ENCODE results near the gene SKI. TPM values are rescaled to one million over a fixed set of nuclear protein-coding genes. Genes with fewer than 3 reads are reported as not detected.

Gene SKI
- total RNA-seq, 1 experiment from 2014 or later, result 28.3 TPM

GRCh38 chr1:2335721-2336455, 107.8 kb downstream of the SKI start:
- intact Hi-C loops (cut with micrococcal nuclease), result loop anchor here (1.0 kb wide), 1 partner anchor 137 kb away; no protein-coding TSS in a partner anchor
- POLR2A ChIA-PET (ENCODE audit: unreplicated experiment), result no interaction called here
- BruUV-seq (replicated peaks), result no TSS peak
- no peaks in the 10 kb centered on the region for H3K9me2 ChIP-seq (replicated peaks; ENCODE audit: low read length)
- H3K4me1 ChIP-seq (ENCODE audit: insufficient read depth, low read length), result peaks cover 18% of the 10 kb centered on the region
- TF ChIP-seq CTCF (conservative IDR thresholded peaks at IDR 0.05; ENCODE audit: low read depth, low read length) (no peak), EZH2 (IDR thresholded peaks at IDR 0.05; ENCODE audit: low read length, unreplicated experiment) (no peak), EZH2phosphoT487 (IDR thresholded peaks at IDR 0.05; ENCODE audit: borderline replicate concordance, low read length) (no peak)
- H3F3A ChIP-seq (ENCODE audit: low read length, unreplicated experiment), result peaks cover 3% of the 10 kb centered on the region
- DNase-seq (no peak), ATAC-seq (no peak)
- no peak overlapping the region for H3K9ac ChIP-seq (ENCODE audit: low read length)
- no peaks in the 10 kb centered on the region for H3K79me2 ChIP-seq (ENCODE audit: low read length)
- no peaks in the 10 kb centered on the region for H3K9me3 ChIP-seq (ENCODE audit: low read length)
- H3K36me3 ChIP-seq (ENCODE audit: low read depth, low read length), result no peaks in the 10 kb centered on the region
- no peak overlapping the region for H3K4me3 ChIP-seq (ENCODE audit: low read length)
- no peak overlapping the region for H2AFZ ChIP-seq (ENCODE audit: low read length)
- CTCF ChIA-PET, result no interaction called here
- no peak overlapping the region for H3K4me2 ChIP-seq (ENCODE audit: low read length)
- no peaks in the 10 kb centered on the region for H3K27me3 ChIP-seq (ENCODE audit: low read length)
- H3K27ac ChIP-seq (ENCODE audit: low read length), result no peak overlapping the region
- no peaks in the 10 kb centered on the region for H4K20me1 ChIP-seq (ENCODE audit: low read length)

- no peaks in the 10 kb centered on the region for H4K20me1 ChIP-seq (ENCODE audit: low read length)
- POLR2A ChIA-PET (ENCODE audit: unreplicated experiment), result no interaction called here
- no peaks in the 10 kb centered on the region for H3K79me2 ChIP-seq (ENCODE audit: low read length)
- no peak overlapping the region for H3K4me3 ChIP-seq (ENCODE audit: low read length)
- peaks cover 18% of the 10 kb centered on the region for H3K4me1 ChIP-seq (ENCODE audit: insufficient read depth, low read length)
- no peaks in the 10 kb centered on the region for H3K9me2 ChIP-seq (replicated peaks; ENCODE audit: low read length)
- no peak overlapping the region for H3K27ac ChIP-seq (ENCODE audit: low read length)
- CTCF ChIA-PET, result no interaction called here
- no peak overlapping the region for H2AFZ ChIP-seq (ENCODE audit: low read length)
- H3K4me2 ChIP-seq (ENCODE audit: low read length), result no peak overlapping the region
- intact Hi-C loops (cut with micrococcal nuclease), result no loop called here
- no peak for TF ChIP-seq EZH2phosphoT487 (IDR thresholded peaks at IDR 0.05; ENCODE audit: borderline replicate concordance, low read length)
- TF ChIP-seq CTCF (conservative IDR thresholded peaks at IDR 0.05; ENCODE audit: low read depth, low read length), result no peak
- TF ChIP-seq EZH2 (IDR thresholded peaks at IDR 0.05; ENCODE audit: low read length, unreplicated experiment), result no peak
- ATAC-seq, result no peak
- peaks cover 3% of the 10 kb centered on the region for H3F3A ChIP-seq (ENCODE audit: low read length, unreplicated experiment)
- no peaks in the 10 kb centered on the region for H3K36me3 ChIP-seq (ENCODE audit: low read depth, low read length)
- no peak for DNase-seq
- no peaks in the 10 kb centered on the region for H3K27me3 ChIP-seq (ENCODE audit: low read length)
- H3K9ac ChIP-seq (ENCODE audit: low read length), result no peak overlapping the region
- H3K9me3 ChIP-seq (ENCODE audit: low read length), result no peaks in the 10 kb centered on the region
- BruUV-seq (replicated peaks), result no TSS peak
These were observed 108.4 kb downstream of the SKI start for GRCh38 chr1:2336499-2336898.

GRCh38 chr1:2337081-2337480, 109.0 kb downstream of the SKI start:
- Histone ChIP-seq H3K36me3 (ENCODE audit: low read depth, low read length) (no peaks in the 10 kb centered on the region), H3K9me2 (replicated peaks; ENCODE audit: low read length) (no peaks in the 10 kb centered on the region), H4K20me1 (ENCODE audit: low read length) (no peaks in the 10 kb centered on the region), H3K9me3 (ENCODE audit: low read length) (no peaks in the 10 kb centered on the region), H3K4me1 (ENCODE audit: insufficient read depth, low read length) (peaks cover 18% of the 10 kb centered on the region), H2AFZ (ENCODE audit: low read length) (no peak overlapping the region), H3K4me3 (ENCODE audit: low read length) (no peak overlapping the region), H3K4me2 (ENCODE audit: low read length) (no peak overlapping the region), H3K9ac (ENCODE audit: low read length) (no peak overlapping the region), H3K27ac (ENCODE audit: low read length) (no peak overlapping the region), H3K79me2 (ENCODE audit: low read length) (no peaks in the 10 kb centered on the region), H3F3A (ENCODE audit: low read length, unreplicated experiment) (peaks cover 3% of the 10 kb centered on the region), H3K27me3 (ENCODE audit: low read length) (no peaks in the 10 kb centered on the region)
- CTCF ChIA-PET, result no interaction called here
- TF ChIP-seq CTCF (conservative IDR thresholded peaks at IDR 0.05; ENCODE audit: low read depth, low read length) (no peak), EZH2 (IDR thresholded peaks at IDR 0.05; ENCODE audit: low read length, unreplicated experiment) (no peak), EZH2phosphoT487 (IDR thresholded peaks at IDR 0.05; ENCODE audit: borderline replicate concordance, low read length) (no peak)
- POLR2A ChIA-PET (ENCODE audit: unreplicated experiment), result no interaction called here
- DNase-seq (no peak), ATAC-seq (no peak)
- intact Hi-C loops (cut with micrococcal nuclease), result no loop called here
- no TSS peak for BruUV-seq (replicated peaks)
